HepG2 (cell line): ENCODE measurements around the gene AGXT. TPM values are rescaled to one million over a fixed set of nuclear protein-coding genes. Genes with fewer than 3 reads are reported as not detected.
A peak's percentile ranks its signal among the peaks of the same experiment; 100 is the strongest.

Experiments used
- EZH2 ChIP-seq: conservative IDR thresholded peaks from 2 replicates; pipeline ENCODE4 v1.6.1; 2012; ENCODE audit warnings: mild to moderate bottlenecking, low read depth, low read length, moderate library complexity
- HDAC1 ChIP-seq: sonication (generic); formaldehyde crosslinking; IDR thresholded peaks from 2 replicates; pipeline ENCODE4 v1.5.1; 2020; ENCODE audit warnings: mild to moderate bottlenecking, missing genetic modification reagents
- HIVEP1 ChIP-seq: sonication (generic); formaldehyde crosslinking; IDR thresholded peaks from 2 replicates; pipeline ENCODE4 v1.4.0; 2020; ENCODE audit warnings: mild to moderate bottlenecking, missing genetic modification reagents
- HNRNPLL ChIP-seq: fragments of 200-400 bp; formaldehyde crosslinking; IDR thresholded peaks from 2 replicates; pipeline ENCODE4 v1.6.1; 2017; ENCODE audit warnings: mild to moderate bottlenecking, low read depth, low read length; ENCODE audit not compliant: poor library complexity, severe bottlenecking
- MAFF ChIP-seq: IDR thresholded peaks from 2 replicates; pipeline ENCODE4 v1.6.1; 2011; ENCODE audit warnings: low read depth, low read length, improper control_type of control experiment
- MEF2D ChIP-seq: sonication (generic); formaldehyde crosslinking; IDR thresholded peaks from 2 replicates; pipeline ENCODE4 v1.5.1; 2020; ENCODE audit warnings: mild to moderate bottlenecking, missing genetic modification reagents
- MXI1 ChIP-seq: IDR thresholded peaks from 3 replicates; pipeline ENCODE4 v1.6.1; 2012; ENCODE audit warnings: low read depth, low read length, inconsistent platforms, borderline replicate concordance
- MYC ChIP-seq: sonication (generic); formaldehyde crosslinking; IDR thresholded peaks from 2 replicates; pipeline ENCODE4 v1.9.0; 2021; ENCODE audit warnings: missing genetic modification reagents, borderline replicate concordance
- RBM39 ChIP-seq: fragments of 200-400 bp; formaldehyde crosslinking; IDR thresholded peaks from one replicate; pipeline ENCODE4 v1.6.1; 2018; ENCODE audit warnings: antibody characterized with exemption, mild to moderate bottlenecking, low read depth, low read length; ENCODE audit not compliant: poor library complexity, severe bottlenecking
- RFX5 ChIP-seq: IDR thresholded peaks from 2 replicates; pipeline ENCODE4 v1.6.1; 2011; ENCODE audit warnings: low read depth, low read length, improper control_type of control experiment
- RFXAP ChIP-seq: sonication (generic); formaldehyde crosslinking; IDR thresholded peaks from 2 replicates; pipeline ENCODE4 v1.4.0; 2020; ENCODE audit warnings: missing genetic modification reagents, borderline replicate concordance
- SALL2 ChIP-seq: sonication (generic); formaldehyde crosslinking; IDR thresholded peaks from 2 replicates; pipeline ENCODE4 v1.8.1; 2023; ENCODE audit warnings: mild to moderate bottlenecking, missing genetic modification reagents, inconsistent platforms
- SAP130 ChIP-seq: IDR thresholded peaks from 2 replicates; pipeline ENCODE4 v1.6.1; 2016; ENCODE audit warnings: low read depth
- SP1 ChIP-seq, 2 experiments: fragments of 450-650 bp in 1 of 2; sonication (generic) in 1 of 2; formaldehyde crosslinking in 1 of 2; IDR thresholded peaks; 2 replicates each; pipeline versions ENCODE4 v1.4.0 to v1.6.1; 2016 to 2020; ENCODE audit warnings: missing genetic modification reagents in 1 of 2
- SYNCRIP ChIP-seq: fragments of 200-400 bp; formaldehyde crosslinking; IDR thresholded peaks from 2 replicates; pipeline ENCODE4 v1.6.1; 2018; ENCODE audit warnings: mild to moderate bottlenecking, low read depth, low read length; ENCODE audit not compliant: insufficient read depth
- U2AF2 ChIP-seq: fragments of 200-400 bp; formaldehyde crosslinking; IDR thresholded peaks from 2 replicates; pipeline ENCODE4 v1.6.1; 2017; ENCODE audit warnings: low read depth, mild to moderate bottlenecking, low read length
- ZFY ChIP-seq: sonication (generic); formaldehyde crosslinking; IDR thresholded peaks from 2 replicates; pipeline ENCODE4 v1.4.0; 2020; ENCODE audit warnings: missing genetic modification reagents
- ZNF121 ChIP-seq: sonication (generic); formaldehyde crosslinking; IDR thresholded peaks from 2 replicates; pipeline ENCODE4 v1.5.0; 2020; ENCODE audit warnings: mild to moderate bottlenecking, missing genetic modification reagents
- ZNF773 ChIP-seq: sonication (generic); formaldehyde crosslinking; IDR thresholded peaks from 2 replicates; pipeline ENCODE4 v1.4.0; 2020; ENCODE audit warnings: missing genetic modification reagents, borderline replicate concordance
- ZSCAN9 ChIP-seq: IDR thresholded peaks from 2 replicates; pipeline ENCODE4 v1.6.1; 2016; ENCODE audit warnings: borderline replicate concordance
- polyA plus RNA-seq, 8 experiments: library from polyadenylated mRNA; depleted of rRNA in 3 of 8; stranded (reverse) in 7 of 8; unstranded in 1 of 8; fragments of >200 nt; fragmentation: Illumina TruSeq in 4 of 8; extraction: Trizol in 4 of 8; gene quantifications; 2 replicates each; pipeline versions ENCODE4 v1.2.1 to v1.2.3, GENCODE V29; 2011 to 2016; ENCODE audit warnings: low read depth in 4 of 8, missing spikeins in 1 of 8, mixed read lengths in 1 of 8; ENCODE audit not compliant: insufficient read depth in 1 of 8
- total RNA-seq, 5 experiments: library from RNA; depleted of rRNA; stranded (reverse); fragments of >200 nt; fragmentation: Illumina TruSeq; extraction: Trizol; gene quantifications; 2 replicates each; pipeline ENCODE4 v1.2.3, GENCODE V29; 2016; ENCODE audit warnings: low read depth in 1 of 5
- TF ChIP-seq, protein P1 (sequence below): sonication (generic); formaldehyde crosslinking; IDR thresholded peaks from 2 replicates; pipeline ENCODE4 v1.5.1; 2020; ENCODE audit warnings: mild to moderate bottlenecking, missing genetic modification reagents, moderate library complexity
- TF ChIP-seq, protein P2 (sequence below): sonication (generic); formaldehyde crosslinking; IDR thresholded peaks from 2 replicates; pipeline ENCODE4 v1.4.0; 2020; ENCODE audit warnings: missing genetic modification reagents
- TF ChIP-seq, protein P3 (sequence below): IDR thresholded peaks from 2 replicates; pipeline ENCODE4 v1.6.1; 2016; ENCODE audit warnings: missing genetic modification reagents, missing compliant biosample characterization

The AGXT gene
- total and polyA plus RNA-seq, 2 of the 13 experiments (the other 11 are each of a cell fraction or from before 2014, with no cell fraction given) = 41.9 to 96.1 TPM

DNA sequence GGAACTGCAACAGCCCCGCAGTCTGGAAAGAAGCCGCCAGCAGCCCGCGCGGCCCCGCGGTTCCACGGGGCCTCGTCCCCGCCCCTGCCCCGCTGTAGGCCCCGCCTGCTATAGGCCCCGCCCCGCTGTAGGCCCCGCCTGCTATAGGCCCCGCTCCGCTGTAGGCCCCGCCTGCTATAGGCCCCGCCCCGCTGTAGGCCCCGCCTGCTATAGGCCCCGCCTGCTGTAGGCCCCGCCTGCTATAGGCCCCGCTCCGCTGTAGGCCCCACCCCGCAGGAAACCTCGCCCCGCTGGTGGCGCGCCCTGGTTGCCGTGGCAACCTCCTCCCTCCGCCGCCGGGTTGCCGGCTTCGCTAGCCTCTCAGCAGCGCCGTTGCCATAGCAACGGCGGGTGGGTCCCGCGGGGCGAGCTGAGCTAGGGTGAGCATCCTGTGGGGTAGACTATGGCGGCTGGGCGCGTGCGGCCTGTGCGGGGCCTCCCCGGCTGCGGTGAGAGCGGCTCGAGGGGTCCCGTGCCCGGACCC lies 36.4 kb upstream of the AGXT start (continued):
- TF ChIP-seq MXI1 (peak; percentile 97; the same call in 2 of the 3 replicates), RBM39 (peak; percentile 11), ZSCAN9 (CRISPR knock-in tag) (no peak), SAP130 (CRISPR knock-in tag) (peak; percentile 44), ZNF121 (CRISPR knock-in tag) (no peak), MYC (CRISPR knock-in tag) (peak; percentile 30; the same call in 1 of the 2 replicates), HIVEP1 (CRISPR knock-in tag) (no peak), MEF2D (CRISPR knock-in tag) (no peak), HNRNPLL (peak; percentile 53), HDAC1 (CRISPR knock-in tag) (peak; percentile 63; the same call in 1 of the 2 replicates), ZFY (0 out of 2 replicates have a peak, but pooled peaks have one; percentile 15), ZNF773 (CRISPR knock-in tag) (no peak), RFXAP (CRISPR knock-in tag) (0 out of 2 replicates have a peak, but pooled peaks have one; percentile 49), SP1 (IDR thresholded peaks at IDR 0.05) (no peak), SP1 (CRISPR knock-in tag; IDR thresholded peaks at IDR 0.05) (peak; percentile 73), RFX5 (peak; percentile 75; the same call in 1 of the 2 replicates), SYNCRIP (no peak), U2AF2 (peak; percentile 99), MAFF (no peak), EZH2 (0 out of 2 replicates have a peak, but pooled peaks have one; percentile 24), SALL2 (CRISPR knock-in tag) (0 out of 2 replicates have a peak, but pooled peaks have one; percentile 32)
- TF ChIP-seq, protein P1, sequence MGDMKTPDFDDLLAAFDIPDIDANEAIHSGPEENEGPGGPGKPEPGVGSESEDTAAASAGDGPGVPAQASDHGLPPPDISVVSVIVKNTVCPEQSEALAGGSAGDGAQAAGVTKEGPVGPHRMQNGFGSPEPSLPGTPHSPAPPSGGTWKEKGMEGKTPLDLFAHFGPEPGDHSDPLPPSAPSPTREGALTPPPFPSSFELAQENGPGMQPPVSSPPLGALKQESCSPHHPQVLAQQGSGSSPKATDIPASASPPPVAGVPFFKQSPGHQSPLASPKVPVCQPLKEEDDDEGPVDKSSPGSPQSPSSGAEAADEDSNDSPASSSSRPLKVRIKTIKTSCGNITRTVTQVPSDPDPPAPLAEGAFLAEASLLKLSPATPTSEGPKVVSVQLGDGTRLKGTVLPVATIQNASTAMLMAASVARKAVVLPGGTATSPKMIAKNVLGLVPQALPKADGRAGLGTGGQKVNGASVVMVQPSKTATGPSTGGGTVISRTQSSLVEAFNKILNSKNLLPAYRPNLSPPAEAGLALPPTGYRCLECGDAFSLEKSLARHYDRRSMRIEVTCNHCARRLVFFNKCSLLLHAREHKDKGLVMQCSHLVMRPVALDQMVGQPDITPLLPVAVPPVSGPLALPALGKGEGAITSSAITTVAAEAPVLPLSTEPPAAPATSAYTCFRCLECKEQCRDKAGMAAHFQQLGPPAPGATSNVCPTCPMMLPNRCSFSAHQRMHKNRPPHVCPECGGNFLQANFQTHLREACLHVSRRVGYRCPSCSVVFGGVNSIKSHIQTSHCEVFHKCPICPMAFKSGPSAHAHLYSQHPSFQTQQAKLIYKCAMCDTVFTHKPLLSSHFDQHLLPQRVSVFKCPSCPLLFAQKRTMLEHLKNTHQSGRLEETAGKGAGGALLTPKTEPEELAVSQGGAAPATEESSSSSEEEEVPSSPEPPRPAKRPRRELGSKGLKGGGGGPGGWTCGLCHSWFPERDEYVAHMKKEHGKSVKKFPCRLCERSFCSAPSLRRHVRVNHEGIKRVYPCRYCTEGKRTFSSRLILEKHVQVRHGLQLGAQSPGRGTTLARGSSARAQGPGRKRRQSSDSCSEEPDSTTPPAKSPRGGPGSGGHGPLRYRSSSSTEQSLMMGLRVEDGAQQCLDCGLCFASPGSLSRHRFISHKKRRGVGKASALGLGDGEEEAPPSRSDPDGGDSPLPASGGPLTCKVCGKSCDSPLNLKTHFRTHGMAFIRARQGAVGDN (CRISPR knock-in tag) = peak; percentile 42; the same call in 1 of the 2 replicates
- TF ChIP-seq, protein P2, sequence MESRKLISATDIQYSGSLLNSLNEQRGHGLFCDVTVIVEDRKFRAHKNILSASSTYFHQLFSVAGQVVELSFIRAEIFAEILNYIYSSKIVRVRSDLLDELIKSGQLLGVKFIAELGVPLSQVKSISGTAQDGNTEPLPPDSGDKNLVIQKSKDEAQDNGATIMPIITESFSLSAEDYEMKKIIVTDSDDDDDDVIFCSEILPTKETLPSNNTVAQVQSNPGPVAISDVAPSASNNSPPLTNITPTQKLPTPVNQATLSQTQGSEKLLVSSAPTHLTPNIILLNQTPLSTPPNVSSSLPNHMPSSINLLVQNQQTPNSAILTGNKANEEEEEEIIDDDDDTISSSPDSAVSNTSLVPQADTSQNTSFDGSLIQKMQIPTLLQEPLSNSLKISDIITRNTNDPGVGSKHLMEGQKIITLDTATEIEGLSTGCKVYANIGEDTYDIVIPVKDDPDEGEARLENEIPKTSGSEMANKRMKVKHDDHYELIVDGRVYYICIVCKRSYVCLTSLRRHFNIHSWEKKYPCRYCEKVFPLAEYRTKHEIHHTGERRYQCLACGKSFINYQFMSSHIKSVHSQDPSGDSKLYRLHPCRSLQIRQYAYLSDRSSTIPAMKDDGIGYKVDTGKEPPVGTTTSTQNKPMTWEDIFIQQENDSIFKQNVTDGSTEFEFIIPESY (CRISPR knock-in tag) = 0 out of 2 replicates have a peak, but pooled peaks have one; percentile 31
- TF ChIP-seq, protein P3, sequence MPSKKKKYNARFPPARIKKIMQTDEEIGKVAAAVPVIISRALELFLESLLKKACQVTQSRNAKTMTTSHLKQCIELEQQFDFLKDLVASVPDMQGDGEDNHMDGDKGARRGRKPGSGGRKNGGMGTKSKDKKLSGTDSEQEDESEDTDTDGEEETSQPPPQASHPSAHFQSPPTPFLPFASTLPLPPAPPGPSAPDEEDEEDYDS (CRISPR knock-in tag) = 0 out of 2 replicates have a peak, but pooled peaks have one; percentile 49
